ENCODE measurements around the gene UBE2QL1.
A peak's percentile ranks its signal among the peaks of the same experiment; 100 is the strongest.

The UBE2QL1 gene

GRCh38 chr5:6448622-6449464 is at the start of gene UBE2QL1:
TSS of gene UBE2QL1 (plus strand) at chr5:6448859. CDS start at chr5:6448894, 35 bp downstream.
- H3K27ac ChIP-seq (ENCODE audit: low read depth, low read length), result peak within 1 kb of the TSS; percentile 37
- peaks cover 6% of the 10 kb centered on the region for H3K4me1 ChIP-seq (ENCODE audit: control insufficient read depth, insufficient read depth, low read length)
- no peak within 1 kb of the TSS for H3K9ac ChIP-seq (ENCODE audit: low read length)
- peak within 1 kb of the TSS; percentile 90 for H3K4me3 ChIP-seq (ENCODE audit: low read length)
- H3K36me3 ChIP-seq (ENCODE audit: control insufficient read depth, insufficient read depth, low read length), result no peaks in the 10 kb centered on the region
- peaks cover 6% of the 10 kb centered on the region for H3K27me3 ChIP-seq (ENCODE audit: control insufficient read depth, insufficient read depth, low read length)

- Histone ChIP-seq H3K36me3 (ENCODE audit: control insufficient read depth, insufficient read depth, low read length) (no peaks in the 10 kb centered on the region), H3K27ac (ENCODE audit: low read depth, low read length) (no peak overlapping the region), H3K9ac (ENCODE audit: low read length) (no peak overlapping the region), H3K4me3 (ENCODE audit: low read length) (no peak overlapping the region), H3K27me3 (ENCODE audit: control insufficient read depth, insufficient read depth, low read length) (no peaks in the 10 kb centered on the region), H3K4me1 (ENCODE audit: control insufficient read depth, insufficient read depth, low read length) (no peaks in the 10 kb centered on the region)
Measured at GRCh38 chr5:6399980-6400910, 48.4 kb upstream of the UBE2QL1 start.

GRCh38 chr5:6401410-6401809 is 47.2 kb upstream of the UBE2QL1 start:
- no peak overlapping the region for H3K27ac ChIP-seq (ENCODE audit: low read depth, low read length)
- H3K4me1 ChIP-seq (ENCODE audit: control insufficient read depth, insufficient read depth, low read length), result no peaks in the 10 kb centered on the region
- H3K4me3 ChIP-seq (ENCODE audit: low read length), result no peak overlapping the region
- H3K9ac ChIP-seq (ENCODE audit: low read length), result no peak overlapping the region
- H3K27me3 ChIP-seq (ENCODE audit: control insufficient read depth, insufficient read depth, low read length), result no peaks in the 10 kb centered on the region
- H3K36me3 ChIP-seq (ENCODE audit: control insufficient read depth, insufficient read depth, low read length), result no peaks in the 10 kb centered on the region

- H3K27me3 ChIP-seq (ENCODE audit: control insufficient read depth, insufficient read depth, low read length), result no peaks in the 10 kb centered on the region
Measured at GRCh38 chr5:6402939-6403338, 45.7 kb upstream of the UBE2QL1 start.

GRCh38 chr5:6403416-6403815 is 45.2 kb upstream of the UBE2QL1 start:
- H3K27me3 ChIP-seq (ENCODE audit: control insufficient read depth, insufficient read depth, low read length), result no peaks in the 10 kb centered on the region
- H3K36me3 ChIP-seq (ENCODE audit: control insufficient read depth, insufficient read depth, low read length), result no peaks in the 10 kb centered on the region
- no peak overlapping the region for H3K9ac ChIP-seq (ENCODE audit: low read length)
- no peaks in the 10 kb centered on the region for H3K4me1 ChIP-seq (ENCODE audit: control insufficient read depth, insufficient read depth, low read length)
- H3K4me3 ChIP-seq (ENCODE audit: low read length), result no peak overlapping the region
- no peak overlapping the region for H3K27ac ChIP-seq (ENCODE audit: low read depth, low read length)

More at GRCh38 chr5:6402939-6403338, 45.7 kb upstream of the UBE2QL1 start:
- H3K9ac ChIP-seq (ENCODE audit: low read length), result no peak overlapping the region
- no peaks in the 10 kb centered on the region for H3K4me1 ChIP-seq (ENCODE audit: control insufficient read depth, insufficient read depth, low read length)
- H3K27ac ChIP-seq (ENCODE audit: low read depth, low read length), result no peak overlapping the region
- H3K36me3 ChIP-seq (ENCODE audit: control insufficient read depth, insufficient read depth, low read length), result no peaks in the 10 kb centered on the region
- H3K4me3 ChIP-seq (ENCODE audit: low read length), result no peak overlapping the region

GRCh38 chr5:6404129-6404528 is 44.5 kb upstream of the UBE2QL1 start:
- H3K36me3 ChIP-seq (ENCODE audit: control insufficient read depth, insufficient read depth, low read length), result no peaks in the 10 kb centered on the region
- H3K4me3 ChIP-seq (ENCODE audit: low read length), result no peak overlapping the region
- H3K27ac ChIP-seq (ENCODE audit: low read depth, low read length), result no peak overlapping the region
- no peaks in the 10 kb centered on the region for H3K27me3 ChIP-seq (ENCODE audit: control insufficient read depth, insufficient read depth, low read length)
- no peaks in the 10 kb centered on the region for H3K4me1 ChIP-seq (ENCODE audit: control insufficient read depth, insufficient read depth, low read length)
- H3K9ac ChIP-seq (ENCODE audit: low read length), result no peak overlapping the region

GRCh38 chr5:6405591-6405990 is 43.1 kb upstream of the UBE2QL1 start:
- Histone ChIP-seq H3K27me3 (ENCODE audit: control insufficient read depth, insufficient read depth, low read length) (no peaks in the 10 kb centered on the region), H3K9ac (ENCODE audit: low read length) (no peak overlapping the region), H3K4me1 (ENCODE audit: control insufficient read depth, insufficient read depth, low read length) (no peaks in the 10 kb centered on the region), H3K4me3 (ENCODE audit: low read length) (no peak overlapping the region), H3K27ac (ENCODE audit: low read depth, low read length) (no peak overlapping the region), H3K36me3 (ENCODE audit: control insufficient read depth, insufficient read depth, low read length) (no peaks in the 10 kb centered on the region)

- Histone ChIP-seq H3K27ac (ENCODE audit: low read depth, low read length) (no peak overlapping the region), H3K36me3 (ENCODE audit: control insufficient read depth, insufficient read depth, low read length) (no peaks in the 10 kb centered on the region), H3K27me3 (ENCODE audit: control insufficient read depth, insufficient read depth, low read length) (no peaks in the 10 kb centered on the region), H3K9ac (ENCODE audit: low read length) (no peak overlapping the region), H3K4me1 (ENCODE audit: control insufficient read depth, insufficient read depth, low read length) (no peaks in the 10 kb centered on the region), H3K4me3 (ENCODE audit: low read length) (no peak overlapping the region)
Measured at GRCh38 chr5:6407558-6408259, 41.0 kb upstream of the UBE2QL1 start.

- Histone ChIP-seq H3K9ac (ENCODE audit: low read length) (no peak overlapping the region), H3K27ac (ENCODE audit: low read depth, low read length) (no peak overlapping the region), H3K4me3 (ENCODE audit: low read length) (no peak overlapping the region), H3K36me3 (ENCODE audit: control insufficient read depth, insufficient read depth, low read length) (no peaks in the 10 kb centered on the region), H3K4me1 (ENCODE audit: control insufficient read depth, insufficient read depth, low read length) (no peaks in the 10 kb centered on the region), H3K27me3 (ENCODE audit: control insufficient read depth, insufficient read depth, low read length) (no peaks in the 10 kb centered on the region)
Measured at GRCh38 chr5:6408260-6408596, 40.4 kb upstream of the UBE2QL1 start.

- H3K27me3 ChIP-seq (ENCODE audit: control insufficient read depth, insufficient read depth, low read length), result no peaks in the 10 kb centered on the region
- no peak overlapping the region for H3K27ac ChIP-seq (ENCODE audit: low read depth, low read length)
- no peaks in the 10 kb centered on the region for H3K4me1 ChIP-seq (ENCODE audit: control insufficient read depth, insufficient read depth, low read length)
- H3K36me3 ChIP-seq (ENCODE audit: control insufficient read depth, insufficient read depth, low read length), result no peaks in the 10 kb centered on the region
- H3K9ac ChIP-seq (ENCODE audit: low read length), result no peak overlapping the region
- H3K4me3 ChIP-seq (ENCODE audit: low read length), result no peak overlapping the region
Measured at GRCh38 chr5:6408627-6409446, 39.8 kb upstream of the UBE2QL1 start.

GRCh38 chr5:6410421-6410820 is 38.2 kb upstream of the UBE2QL1 start:
- Histone ChIP-seq H3K36me3 (ENCODE audit: control insufficient read depth, insufficient read depth, low read length) (no peaks in the 10 kb centered on the region), H3K4me1 (ENCODE audit: control insufficient read depth, insufficient read depth, low read length) (no peaks in the 10 kb centered on the region), H3K27me3 (ENCODE audit: control insufficient read depth, insufficient read depth, low read length) (no peaks in the 10 kb centered on the region), H3K27ac (ENCODE audit: low read depth, low read length) (no peak overlapping the region), H3K9ac (ENCODE audit: low read length) (no peak overlapping the region), H3K4me3 (ENCODE audit: low read length) (no peak overlapping the region)

All from rectal smooth muscle tissue (tissue), 1 donor.